HepG2 (cell line): ENCODE measurements around the gene PLEKHG2. TPM values are rescaled to one million over a fixed set of nuclear protein-coding genes. Genes with fewer than 3 reads are reported as not detected.

Source experiments
- DPF2 ChIP-seq: sonication (generic); formaldehyde crosslinking; IDR thresholded peaks from 2 replicates; pipeline ENCODE4 v1.4.0; 2020; ENCODE audit warnings: mild to moderate bottlenecking, low read depth, missing genetic modification reagents, borderline replicate concordance
- ZNF569 ChIP-seq: sonication (generic); formaldehyde crosslinking; IDR thresholded peaks from 2 replicates; pipeline ENCODE4 v1.5.0; 2020; ENCODE audit warnings: mild to moderate bottlenecking, missing genetic modification reagents, moderate library complexity, borderline replicate concordance
- ZNF737 ChIP-seq: sonication (generic); formaldehyde crosslinking; IDR thresholded peaks from 2 replicates; pipeline ENCODE4 v1.5.0; 2020; ENCODE audit warnings: missing genetic modification reagents, mild to moderate bottlenecking, borderline replicate concordance
- ZNF773 ChIP-seq: sonication (generic); formaldehyde crosslinking; IDR thresholded peaks from 2 replicates; pipeline ENCODE4 v1.4.0; 2020; ENCODE audit warnings: missing genetic modification reagents, borderline replicate concordance
- polyA plus RNA-seq, 8 experiments: library from polyadenylated mRNA; depleted of rRNA in 3 of 8; stranded (reverse) in 7 of 8; unstranded in 1 of 8; fragments of >200 nt; fragmentation: Illumina TruSeq in 4 of 8; extraction: Trizol in 4 of 8; gene quantifications; 2 replicates each; pipeline versions ENCODE4 v1.2.1 to v1.2.3, GENCODE V29; 2011 to 2016; ENCODE audit warnings: low read depth in 4 of 8, missing spikeins in 1 of 8, mixed read lengths in 1 of 8; ENCODE audit not compliant: insufficient read depth in 1 of 8
- total RNA-seq, 5 experiments: library from RNA; depleted of rRNA; stranded (reverse); fragments of >200 nt; fragmentation: Illumina TruSeq; extraction: Trizol; gene quantifications; 2 replicates each; pipeline ENCODE4 v1.2.3, GENCODE V29; 2016; ENCODE audit warnings: low read depth in 1 of 5
- TF ChIP-seq, protein P1 (sequence below): sonication (generic); formaldehyde crosslinking; IDR thresholded peaks from 2 replicates; pipeline ENCODE4 v1.5.0; 2020; ENCODE audit warnings: mild to moderate bottlenecking, missing genetic modification reagents
- TF ChIP-seq, protein P2 (sequence below): IDR thresholded peaks from 2 replicates; pipeline ENCODE4 v1.6.1; 2018; ENCODE audit warnings: missing genetic modification reagents
- TF ChIP-seq, protein P3 (sequence below): sonication (generic); formaldehyde crosslinking; IDR thresholded peaks from 2 replicates; pipeline ENCODE4 v1.5.1; 2020; ENCODE audit warnings: mild to moderate bottlenecking, missing genetic modification reagents
- TF ChIP-seq, protein P4 (sequence below), 2 experiments: sonication (generic) in 1 of 2; formaldehyde crosslinking in 1 of 2; IDR thresholded peaks; 2 replicates each; pipeline versions ENCODE4 v1.4.0 to v1.6.1; 2018 to 2020; ENCODE audit warnings: missing genetic modification reagents in 2 of 2, borderline replicate concordance in 1 of 2, low read depth in 1 of 2, mild to moderate bottlenecking in 1 of 2, missing biosample characterization in 1 of 2
- TF ChIP-seq, protein P5 (sequence below): sonication (generic); formaldehyde crosslinking; IDR thresholded peaks from 2 replicates; pipeline ENCODE4 v1.8.0; 2022; ENCODE audit warnings: missing genetic modification reagents, mild to moderate bottlenecking, inconsistent platforms, borderline replicate concordance
- TF ChIP-seq, protein P6 (sequence below): sonication (generic); formaldehyde crosslinking; IDR thresholded peaks from 2 replicates; pipeline ENCODE4 v1.8.1; 2023; ENCODE audit warnings: mild to moderate bottlenecking, moderate library complexity, missing genetic modification reagents
- TF ChIP-seq, protein P7 (sequence below): sonication (generic); formaldehyde crosslinking; IDR thresholded peaks from 2 replicates; pipeline ENCODE4 v1.5.1; 2020; ENCODE audit warnings: mild to moderate bottlenecking, missing genetic modification reagents, moderate library complexity

The PLEKHG2 gene
- total and polyA plus RNA-seq, 2 of the 13 experiments (the other 11 are each of a cell fraction or from before 2014, with no cell fraction given): 3.6 to 6.8 TPM

DNA sequence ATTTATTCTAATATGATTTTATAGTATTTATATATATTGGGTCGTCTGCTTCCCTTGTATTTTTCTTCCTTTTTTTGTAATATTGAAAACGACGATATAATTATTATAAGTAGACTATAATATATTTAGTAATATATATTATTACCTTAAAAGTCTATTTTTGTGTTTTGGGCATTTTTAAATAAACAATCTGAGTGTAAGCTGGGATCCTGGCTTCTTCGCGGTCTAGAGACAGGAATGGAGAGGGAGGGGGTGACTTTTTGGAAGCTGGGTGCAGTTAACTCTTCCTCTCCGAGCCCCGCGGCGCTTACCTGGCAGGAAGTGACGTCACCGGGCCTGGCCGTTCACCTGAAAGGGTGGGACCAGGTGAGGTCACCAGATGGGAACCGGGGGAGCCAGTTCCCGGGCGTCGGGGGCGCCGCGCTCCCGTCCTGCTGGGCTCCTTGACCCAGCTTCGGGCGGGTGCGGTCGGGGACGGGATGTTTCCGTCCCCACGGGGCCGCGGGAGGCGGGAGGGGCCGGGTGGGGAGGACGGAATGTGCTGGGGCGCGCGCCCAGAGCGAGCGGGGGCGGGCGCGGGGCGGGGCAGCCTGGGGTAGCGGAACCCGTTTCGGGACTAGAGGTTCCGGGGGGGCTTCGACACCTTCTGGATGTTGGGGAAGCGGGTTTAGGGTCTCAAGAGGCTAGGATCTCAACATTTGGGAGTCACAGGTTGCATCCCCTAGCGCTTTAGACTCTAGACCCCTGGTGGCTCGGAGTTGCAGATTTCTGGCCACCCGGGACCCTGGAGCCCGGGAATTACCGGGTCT lies 3.1 kb upstream of the PLEKHG2 start (continued):
- TF ChIP-seq, protein P1, sequence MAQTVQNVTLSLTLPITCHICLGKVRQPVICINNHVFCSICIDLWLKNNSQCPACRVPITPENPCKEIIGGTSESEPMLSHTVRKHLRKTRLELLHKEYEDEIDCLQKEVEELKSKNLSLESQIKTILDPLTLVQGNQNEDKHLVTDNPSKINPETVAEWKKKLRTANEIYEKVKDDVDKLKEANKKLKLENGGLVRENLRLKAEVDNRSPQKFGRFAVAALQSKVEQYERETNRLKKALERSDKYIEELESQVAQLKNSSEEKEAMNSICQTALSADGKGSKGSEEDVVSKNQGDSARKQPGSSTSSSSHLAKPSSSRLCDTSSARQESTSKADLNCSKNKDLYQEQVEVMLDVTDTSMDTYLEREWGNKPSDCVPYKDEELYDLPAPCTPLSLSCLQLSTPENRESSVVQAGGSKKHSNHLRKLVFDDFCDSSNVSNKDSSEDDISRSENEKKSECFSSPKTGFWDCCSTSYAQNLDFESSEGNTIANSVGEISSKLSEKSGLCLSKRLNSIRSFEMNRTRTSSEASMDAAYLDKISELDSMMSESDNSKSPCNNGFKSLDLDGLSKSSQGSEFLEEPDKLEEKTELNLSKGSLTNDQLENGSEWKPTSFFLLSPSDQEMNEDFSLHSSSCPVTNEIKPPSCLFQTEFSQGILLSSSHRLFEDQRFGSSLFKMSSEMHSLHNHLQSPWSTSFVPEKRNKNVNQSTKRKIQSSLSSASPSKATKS (CRISPR knock-in tag): 0 out of 2 replicates have a peak, but pooled peaks have one; percentile 37
- TF ChIP-seq, protein P2, sequence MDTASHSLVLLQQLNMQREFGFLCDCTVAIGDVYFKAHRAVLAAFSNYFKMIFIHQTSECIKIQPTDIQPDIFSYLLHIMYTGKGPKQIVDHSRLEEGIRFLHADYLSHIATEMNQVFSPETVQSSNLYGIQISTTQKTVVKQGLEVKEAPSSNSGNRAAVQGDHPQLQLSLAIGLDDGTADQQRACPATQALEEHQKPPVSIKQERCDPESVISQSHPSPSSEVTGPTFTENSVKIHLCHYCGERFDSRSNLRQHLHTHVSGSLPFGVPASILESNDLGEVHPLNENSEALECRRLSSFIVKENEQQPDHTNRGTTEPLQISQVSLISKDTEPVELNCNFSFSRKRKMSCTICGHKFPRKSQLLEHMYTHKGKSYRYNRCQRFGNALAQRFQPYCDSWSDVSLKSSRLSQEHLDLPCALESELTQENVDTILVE (CRISPR knock-in tag): 0 out of 2 replicates have a peak, but pooled peaks have one; percentile 23
- TF ChIP-seq, protein P3, sequence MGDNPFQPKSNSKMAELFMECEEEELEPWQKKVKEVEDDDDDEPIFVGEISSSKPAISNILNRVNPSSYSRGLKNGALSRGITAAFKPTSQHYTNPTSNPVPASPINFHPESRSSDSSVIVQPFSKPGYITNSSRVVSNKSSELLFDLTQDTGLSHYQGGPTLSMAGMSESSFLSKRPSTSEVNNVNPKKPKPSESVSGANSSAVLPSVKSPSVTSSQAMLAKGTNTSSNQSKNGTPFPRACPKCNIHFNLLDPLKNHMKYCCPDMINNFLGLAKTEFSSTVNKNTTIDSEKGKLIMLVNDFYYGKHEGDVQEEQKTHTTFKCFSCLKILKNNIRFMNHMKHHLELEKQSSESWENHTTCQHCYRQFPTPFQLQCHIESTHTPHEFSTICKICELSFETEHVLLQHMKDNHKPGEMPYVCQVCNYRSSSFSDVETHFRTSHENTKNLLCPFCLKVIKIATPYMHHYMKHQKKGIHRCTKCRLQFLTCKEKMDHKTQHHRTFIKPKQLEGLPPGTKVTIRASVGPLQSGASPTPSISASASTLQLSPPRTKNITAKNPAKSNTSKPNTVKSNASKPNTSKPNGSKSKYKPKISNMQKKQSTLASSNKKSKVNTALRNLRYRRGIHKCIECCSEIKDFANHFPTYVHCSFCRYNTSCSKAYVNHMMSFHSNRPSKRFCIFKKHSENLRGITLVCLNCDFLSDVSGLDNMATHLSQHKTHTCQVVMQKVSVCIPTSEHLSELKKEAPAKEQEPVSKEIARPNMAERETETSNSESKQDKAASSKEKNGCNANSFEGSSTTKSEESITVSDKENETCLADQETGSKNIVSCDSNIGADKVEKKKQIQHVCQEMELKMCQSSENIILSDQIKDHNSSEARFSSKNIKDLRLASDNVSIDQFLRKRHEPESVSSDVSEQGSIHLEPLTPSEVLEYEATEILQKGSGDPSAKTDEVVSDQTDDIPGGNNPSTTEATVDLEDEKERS (CRISPR knock-in tag): no peak
- TF ChIP-seq DPF2 (CRISPR knock-in tag) (no peak), ZNF773 (no peak), ZNF737 (CRISPR knock-in tag) (no peak), ZNF569 (no peak)
- TF ChIP-seq, protein P4, sequence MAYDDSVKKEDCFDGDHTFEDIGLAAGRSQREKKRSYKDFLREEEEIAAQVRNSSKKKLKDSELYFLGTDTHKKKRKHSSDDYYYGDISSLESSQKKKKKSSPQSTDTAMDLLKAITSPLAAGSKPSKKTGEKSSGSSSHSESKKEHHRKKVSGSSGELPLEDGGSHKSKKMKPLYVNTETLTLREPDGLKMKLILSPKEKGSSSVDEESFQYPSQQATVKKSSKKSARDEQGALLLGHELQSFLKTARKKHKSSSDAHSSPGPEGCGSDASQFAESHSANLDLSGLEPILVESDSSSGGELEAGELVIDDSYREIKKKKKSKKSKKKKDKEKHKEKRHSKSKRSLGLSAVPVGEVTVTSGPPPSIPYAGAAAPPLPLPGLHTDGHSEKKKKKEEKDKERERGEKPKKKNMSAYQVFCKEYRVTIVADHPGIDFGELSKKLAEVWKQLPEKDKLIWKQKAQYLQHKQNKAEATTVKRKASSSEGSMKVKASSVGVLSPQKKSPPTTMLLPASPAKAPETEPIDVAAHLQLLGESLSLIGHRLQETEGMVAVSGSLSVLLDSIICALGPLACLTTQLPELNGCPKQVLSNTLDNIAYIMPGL (CRISPR knock-in tag; IDR thresholded peaks at IDR 0.05; ENCODE audit: borderline replicate concordance in 1 of 2, low read depth in 1 of 2): peak in 1 of 2 experiments; percentile 26; a peak in 1 of 4 replicates
- TF ChIP-seq, protein P5, sequence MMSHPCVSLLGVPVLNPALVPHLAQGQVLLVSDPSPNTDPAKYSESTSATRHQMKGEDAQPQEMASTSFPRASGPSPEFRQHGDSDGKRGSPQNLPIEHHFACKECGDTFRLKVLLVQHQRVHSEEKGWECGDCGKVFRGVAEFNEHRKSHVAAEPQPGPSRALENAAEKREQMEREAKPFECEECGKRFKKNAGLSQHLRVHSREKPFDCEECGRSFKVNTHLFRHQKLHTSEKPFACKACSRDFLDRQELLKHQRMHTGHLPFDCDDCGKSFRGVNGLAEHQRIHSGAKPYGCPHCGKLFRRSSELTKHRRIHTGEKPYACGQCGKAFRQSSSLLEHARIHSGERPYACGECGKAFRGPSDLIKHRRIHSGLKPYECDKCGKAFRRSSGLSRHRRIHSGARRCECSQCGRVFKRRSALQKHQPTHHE (CRISPR knock-in tag): peak; percentile 26; the same call in 1 of the 2 replicates
- TF ChIP-seq, protein P6, sequence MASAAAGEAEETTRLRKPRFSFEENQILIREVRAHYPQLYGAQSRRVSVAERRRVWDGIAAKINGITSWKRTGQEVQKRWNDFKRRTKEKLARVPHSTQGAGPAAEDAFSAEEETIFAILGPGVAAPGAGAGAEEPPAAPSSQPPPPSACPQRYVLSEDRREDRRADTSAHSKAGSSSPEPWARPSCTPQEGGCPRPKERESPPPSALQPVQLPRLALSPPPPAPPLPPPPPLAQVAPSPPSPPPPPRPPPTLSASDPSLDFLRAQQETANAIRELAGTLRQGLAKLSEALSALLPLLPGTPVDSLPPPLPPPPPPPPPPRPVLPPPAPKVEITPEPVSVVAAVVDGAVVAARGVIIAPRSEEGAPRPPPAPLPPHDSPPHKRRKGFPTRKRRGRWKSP (CRISPR knock-in tag): 0 out of 2 replicates have a peak, but pooled peaks have one; percentile 28
- TF ChIP-seq, protein P7, sequence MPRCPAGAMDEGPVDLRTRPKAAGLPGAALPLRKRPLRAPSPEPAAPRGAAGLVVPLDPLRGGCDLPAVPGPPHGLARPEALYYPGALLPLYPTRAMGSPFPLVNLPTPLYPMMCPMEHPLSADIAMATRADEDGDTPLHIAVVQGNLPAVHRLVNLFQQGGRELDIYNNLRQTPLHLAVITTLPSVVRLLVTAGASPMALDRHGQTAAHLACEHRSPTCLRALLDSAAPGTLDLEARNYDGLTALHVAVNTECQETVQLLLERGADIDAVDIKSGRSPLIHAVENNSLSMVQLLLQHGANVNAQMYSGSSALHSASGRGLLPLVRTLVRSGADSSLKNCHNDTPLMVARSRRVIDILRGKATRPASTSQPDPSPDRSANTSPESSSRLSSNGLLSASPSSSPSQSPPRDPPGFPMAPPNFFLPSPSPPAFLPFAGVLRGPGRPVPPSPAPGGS: no peak
